ENCODE results near the gene SNX25. TPM values are rescaled to one million over a fixed set of nuclear protein-coding genes. Genes with fewer than 3 reads are reported as not detected.

Gene SNX25
- polyA plus RNA-seq, 1 donor from 2014 or later = 6.4 TPM

- Histone ChIP-seq H3K9me3 (ENCODE audit: low read length) (no peaks in the 10 kb centered on the region), H4K20me1 (ENCODE audit: insufficient read depth) (no peaks in the 10 kb centered on the region), H3K4me2 (ENCODE audit: low read length) (no peak overlapping the region)
Measured at GRCh38 chr4:185265942-185266341, 56.5 kb downstream of the SNX25 start.

GRCh38 chr4:185269286-185269685 lies 59.9 kb downstream of the SNX25 start:
- Histone ChIP-seq H3K4me3 (ENCODE audit: low read length) (no peak overlapping the region), H3K4me2 (ENCODE audit: low read length) (no peak overlapping the region), H3F3A (ENCODE audit: insufficient read depth, low read length, poor library complexity, severe bottlenecking) (no peaks in the 10 kb centered on the region), H3K27me3 (ENCODE audit: insufficient read depth, low read depth, low read length) (no peaks in the 10 kb centered on the region), H3K79me2 (replicated peaks; ENCODE audit: insufficient read depth, low read length) (no peaks in the 10 kb centered on the region), H2AFZ (ENCODE audit: low read depth, low read length) (no peak overlapping the region), H3K9ac (ENCODE audit: low read length) (no peak overlapping the region), H3K27ac (ENCODE audit: low read length) (no peak overlapping the region), H3K36me3 (ENCODE audit: insufficient read depth, low read length) (no peaks in the 10 kb centered on the region), H3K9me3 (ENCODE audit: low read length) (no peaks in the 10 kb centered on the region), H3K9me2 (ENCODE audit: insufficient read depth, low read length) (no peaks in the 10 kb centered on the region), H4K20me1 (ENCODE audit: insufficient read depth) (no peaks in the 10 kb centered on the region)
- no peak for TF ChIP-seq EZH2 (IDR thresholded peaks at IDR 0.05; ENCODE audit: borderline replicate concordance, insufficient read depth, low read length, poor library complexity, severe bottlenecking)
- TF ChIP-seq RAD21 (conservative IDR thresholded peaks at IDR 0.05) = no peak
- TF ChIP-seq MXI1 (conservative IDR thresholded peaks at IDR 0.05; ENCODE audit: poor library complexity, severe bottlenecking) = no peak
- no peak for TF ChIP-seq POLR2AphosphoS5 (IDR thresholded peaks at IDR 0.05)
- TF ChIP-seq, protein P1, sequence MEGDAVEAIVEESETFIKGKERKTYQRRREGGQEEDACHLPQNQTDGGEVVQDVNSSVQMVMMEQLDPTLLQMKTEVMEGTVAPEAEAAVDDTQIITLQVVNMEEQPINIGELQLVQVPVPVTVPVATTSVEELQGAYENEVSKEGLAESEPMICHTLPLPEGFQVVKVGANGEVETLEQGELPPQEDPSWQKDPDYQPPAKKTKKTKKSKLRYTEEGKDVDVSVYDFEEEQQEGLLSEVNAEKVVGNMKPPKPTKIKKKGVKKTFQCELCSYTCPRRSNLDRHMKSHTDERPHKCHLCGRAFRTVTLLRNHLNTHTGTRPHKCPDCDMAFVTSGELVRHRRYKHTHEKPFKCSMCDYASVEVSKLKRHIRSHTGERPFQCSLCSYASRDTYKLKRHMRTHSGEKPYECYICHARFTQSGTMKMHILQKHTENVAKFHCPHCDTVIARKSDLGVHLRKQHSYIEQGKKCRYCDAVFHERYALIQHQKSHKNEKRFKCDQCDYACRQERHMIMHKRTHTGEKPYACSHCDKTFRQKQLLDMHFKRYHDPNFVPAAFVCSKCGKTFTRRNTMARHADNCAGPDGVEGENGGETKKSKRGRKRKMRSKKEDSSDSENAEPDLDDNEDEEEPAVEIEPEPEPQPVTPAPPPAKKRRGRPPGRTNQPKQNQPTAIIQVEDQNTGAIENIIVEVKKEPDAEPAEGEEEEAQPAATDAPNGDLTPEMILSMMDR (IDR thresholded peaks at IDR 0.05; ENCODE audit: poor library complexity, severe bottlenecking) = no peak
- TF ChIP-seq SMC3 (conservative IDR thresholded peaks at IDR 0.05; ENCODE audit: poor library complexity) = no peak
- no peak for TF ChIP-seq REST (IDR thresholded peaks at IDR 0.05; ENCODE audit: borderline replicate concordance)
- no peak for TF ChIP-seq TAF1 (IDR thresholded peaks at IDR 0.05; ENCODE audit: low read depth)

More at GRCh38 chr4:185265942-185266341, 56.5 kb downstream of the SNX25 start:
- H3F3A ChIP-seq (ENCODE audit: insufficient read depth, low read length, poor library complexity, severe bottlenecking) = no peaks in the 10 kb centered on the region
- TF ChIP-seq RAD21 (conservative IDR thresholded peaks at IDR 0.05) = no peak
- TF ChIP-seq TAF1 (IDR thresholded peaks at IDR 0.05; ENCODE audit: low read depth) = no peak
- TF ChIP-seq POLR2AphosphoS5 (IDR thresholded peaks at IDR 0.05) = no peak
- TF ChIP-seq EP300 (conservative IDR thresholded peaks at IDR 0.05; ENCODE audit: poor library complexity, severe bottlenecking) = no peak
- TF ChIP-seq MXI1 (conservative IDR thresholded peaks at IDR 0.05; ENCODE audit: poor library complexity, severe bottlenecking) = no peak
- no peak for TF ChIP-seq EZH2 (IDR thresholded peaks at IDR 0.05; ENCODE audit: borderline replicate concordance, insufficient read depth, low read length, poor library complexity, severe bottlenecking)
- TF ChIP-seq SMC3 (conservative IDR thresholded peaks at IDR 0.05; ENCODE audit: poor library complexity) = no peak
- TF ChIP-seq, protein P1 (IDR thresholded peaks at IDR 0.05; ENCODE audit: poor library complexity, severe bottlenecking) = no peak
- no peak for TF ChIP-seq REST (IDR thresholded peaks at IDR 0.05; ENCODE audit: borderline replicate concordance)
- H3K36me3 ChIP-seq (ENCODE audit: insufficient read depth, low read length) = no peaks in the 10 kb centered on the region
- H3K27me3 ChIP-seq (ENCODE audit: insufficient read depth, low read depth, low read length) = no peaks in the 10 kb centered on the region
- no peak overlapping the region for H3K4me3 ChIP-seq (ENCODE audit: low read length)
- no peak overlapping the region for H3K9ac ChIP-seq (ENCODE audit: low read length)
- no peaks in the 10 kb centered on the region for H3K79me2 ChIP-seq (replicated peaks; ENCODE audit: insufficient read depth, low read length)
- no peak overlapping the region for H2AFZ ChIP-seq (ENCODE audit: low read depth, low read length)
- H3K27ac ChIP-seq (ENCODE audit: low read length) = no peak overlapping the region
- H3K9me2 ChIP-seq (ENCODE audit: insufficient read depth, low read length) = no peaks in the 10 kb centered on the region

Data from neural cell (in vitro differentiated cells).